Left lung (tissue), 10 donors: Measurements from ENCODE around the gene MARCHF7. TPM values are rescaled to one million over a fixed set of nuclear protein-coding genes. Genes with fewer than 3 reads are reported as not detected.
"Not testable (repeated sequence)": the region's sequence is repeated elsewhere in the genome, so short reads cannot be mapped to it uniquely, and the experiment has no call there.

Experiments
- ATAC-seq: fragments of 200-7000 bp; cut with Tn5 transposase; one replicate; pipeline ENCODE4 v1.9.1; 2020; ENCODE audit warnings: moderate library complexity
- DNase-seq, 4 donors: peaks; one replicate each; pipeline ENCODE4 v3.0.0-alpha.2; 2013 to 2020
- H3K27ac ChIP-seq, 2 donors: fragments of 200-600 bp; sonication (generic) in 1 of 2; one replicate each; pipeline versions ENCODE4 v1.5.0 to v1.8.0; 2020 to 2021
- H3K27me3 ChIP-seq, 2 donors: fragments of 200-600 bp; sonication (generic) in 1 of 2; one replicate each; pipeline versions ENCODE4 v1.5.0 to v1.8.0; 2020 to 2021
- H3K36me3 ChIP-seq, 2 donors: fragments of 200-600 bp; sonication (generic) in 1 of 2; one replicate each; pipeline versions ENCODE4 v1.5.0 to v1.8.0; 2020 to 2021
- H3K4me1 ChIP-seq, 2 donors: fragments of 200-600 bp; one replicate each; pipeline ENCODE4 v1.8.0; 2021
- H3K4me3 ChIP-seq, 2 donors: fragments of 200-600 bp; sonication (generic) in 1 of 2; one replicate each; pipeline versions ENCODE4 v1.5.0 to v1.8.0; 2020 to 2021; ENCODE audit warnings: mild to moderate bottlenecking in 1 of 2
- H3K9me3 ChIP-seq, 2 donors: fragments of 200-600 bp; sonication (generic) in 1 of 2; one replicate each; pipeline versions ENCODE4 v1.5.0 to v1.8.0; 2020 to 2021
- CTCF ChIP-seq, 2 donors: fragments of 200-600 bp; sonication (generic) in 1 of 2; IDR thresholded peaks; one replicate each; pipeline versions ENCODE4 v1.5.0 to v1.8.0; 2021; ENCODE audit warnings: antibody characterized with exemption in 2 of 2
- intact Hi-C, 2 donors: fragments of 100-400 bp; cut with DNase I; formaldehyde crosslinking; loops; one replicate each; pipeline versions ENCODE4 v1.11.2 to v1.14.2; 2022
- polyA plus RNA-seq, 6 donors: library from polyadenylated mRNA; unstranded; fragments of 120-200 nt; gene quantifications; one replicate each; pipeline ENCODE4 v1.2.1, GENCODE V29; 2013; ENCODE audit not compliant: insufficient read length in 6 of 6
- total RNA-seq, 2 donors: library from RNA; stranded (reverse); fragmentation: NEBNext Ultra II Directional; extraction: Animal tissue kit (Norgen Biotek cat#: 25700); gene quantifications; one replicate each; pipeline ENCODE4 v1.2.1, GENCODE V29; 2021
- donor health status: DM: no; HTN: yes; CAD: no.
- donor health status: DM: no; HTN: no; CAD: no.

The MARCHF7 gene
- total and polyA plus RNA-seq, 8 donors, result 64.1 to 202 (median 162) TPM

DNA sequence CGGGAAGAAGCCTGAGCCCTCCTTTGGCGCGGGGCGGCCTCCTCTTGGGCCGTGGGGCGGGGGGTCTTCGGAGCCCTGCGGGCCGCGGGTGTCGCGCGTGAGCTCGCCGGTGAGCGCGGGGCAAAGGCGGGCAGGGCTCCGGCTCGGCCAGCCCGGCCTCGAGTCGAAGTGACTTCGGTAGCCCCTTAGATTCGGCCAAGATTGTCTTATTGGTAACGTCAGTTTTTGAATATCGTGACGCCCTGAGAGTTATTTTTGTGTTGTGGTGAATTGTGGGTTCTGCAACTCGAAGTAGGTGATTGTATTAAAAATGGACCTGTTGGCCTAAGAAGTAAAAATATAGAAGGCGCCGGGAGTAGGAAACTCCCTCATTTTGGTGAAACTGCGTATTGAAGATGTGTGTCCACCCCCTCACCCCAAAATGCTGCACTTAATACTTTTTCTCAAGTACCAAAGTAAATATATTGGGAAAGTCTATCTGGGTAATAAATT, 669 bp downstream of the MARCHF7 start:
- H3K36me3 ChIP-seq, result peaks cover 0 to 31% of the 10 kb centered on the region in 2 donors
- intact Hi-C loops, result no loop called here
- peaks cover 7 to 59% of the 10 kb centered on the region in 2 donors for H3K4me1 ChIP-seq
- H3K27me3 ChIP-seq, result no peaks in the 10 kb centered on the region
- DNase-seq, result peak in 1 of 4 donors; percentile 37
- no peaks in the 10 kb centered on the region for H3K9me3 ChIP-seq
- no peak for TF ChIP-seq CTCF (IDR thresholded peaks at IDR 0.05)
- peak overlapping the region; percentile 99 to 100 for H3K27ac ChIP-seq
- H3K4me3 ChIP-seq, result peak overlapping the region; percentile 80 to 89
- ATAC-seq, result peak; percentile 32

DNA sequence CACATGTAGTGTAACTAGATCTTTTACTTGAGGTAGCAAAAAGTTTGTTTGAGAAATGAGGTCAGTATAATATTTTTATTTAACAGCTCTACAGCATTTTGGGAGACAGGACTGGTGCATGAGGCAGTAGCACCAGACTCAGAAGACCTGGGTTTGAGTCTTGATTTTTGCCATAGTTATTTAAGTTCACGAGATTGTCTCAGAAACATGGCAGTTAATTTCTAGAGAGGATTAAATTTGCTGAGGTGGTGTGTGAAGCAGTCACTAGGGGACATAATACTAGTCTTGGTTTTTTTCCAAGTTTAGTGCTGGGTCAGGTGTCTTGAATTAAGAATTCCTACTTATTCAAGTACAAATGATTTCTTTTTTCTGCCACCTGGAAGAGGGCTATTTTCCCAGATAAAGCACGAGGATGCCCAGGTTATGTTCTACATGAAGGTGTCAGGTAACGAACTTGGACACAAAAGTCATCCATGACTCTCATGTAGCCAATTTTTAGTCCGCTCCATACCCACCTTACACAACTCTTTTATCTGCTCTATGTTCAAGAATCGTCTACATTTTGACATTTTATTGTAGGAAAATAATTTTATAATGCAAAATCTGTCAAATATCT, 1.4 kb downstream of the MARCHF7 start:
- Histone ChIP-seq H3K27me3 (no peaks in the 10 kb centered on the region), H3K4me3 (peak overlapping the region; percentile 80 to 89), H3K36me3 (peaks cover 0 to 35% of the 10 kb centered on the region in 2 donors), H3K9me3 (no peaks in the 10 kb centered on the region), H3K4me1 (peaks cover 7 to 63% of the 10 kb centered on the region in 2 donors), H3K27ac (peak overlapping the region; percentile 99 to 100)
- no peak for TF ChIP-seq CTCF (IDR thresholded peaks at IDR 0.05)
- no peak for ATAC-seq
- peak in 2 of 4 donors; percentile 8 to 20 for DNase-seq
- intact Hi-C loops, result no loop called here

GRCh38 chr2:159714247-159714930, 2.1 kb downstream of the MARCHF7 start:
- H3K27me3 ChIP-seq, result no peaks in the 10 kb centered on the region
- peaks cover 0 to 41% of the 10 kb centered on the region in 2 donors for H3K36me3 ChIP-seq
- no peak for ATAC-seq
- peaks cover 7 to 63% of the 10 kb centered on the region in 2 donors for H3K4me1 ChIP-seq
- peak overlapping the region; percentile 80 to 89 for H3K4me3 ChIP-seq
- intact Hi-C loops, result no loop called here
- no peak for DNase-seq
- TF ChIP-seq CTCF (IDR thresholded peaks at IDR 0.05), result no peak
- peak overlapping the region; percentile 99 to 100 for H3K27ac ChIP-seq
- no peaks in the 10 kb centered on the region for H3K9me3 ChIP-seq

- Histone ChIP-seq H3K4me1 (peaks cover 7 to 67% of the 10 kb centered on the region in 2 donors), H3K36me3 (peaks cover 0 to 52% of the 10 kb centered on the region in 2 donors), H3K4me3 (no peak overlapping the region), H3K9me3 (no peaks in the 10 kb centered on the region), H3K27me3 (no peaks in the 10 kb centered on the region), H3K27ac (no peak overlapping the region)
- ATAC-seq, result no peak
- DNase-seq, result no peak
- TF ChIP-seq CTCF (IDR thresholded peaks at IDR 0.05), result no peak
- intact Hi-C loops, result no loop called here
Observed at GRCh38 chr2:159715451-159715850, 3.1 kb downstream of the MARCHF7 start.

DNA sequence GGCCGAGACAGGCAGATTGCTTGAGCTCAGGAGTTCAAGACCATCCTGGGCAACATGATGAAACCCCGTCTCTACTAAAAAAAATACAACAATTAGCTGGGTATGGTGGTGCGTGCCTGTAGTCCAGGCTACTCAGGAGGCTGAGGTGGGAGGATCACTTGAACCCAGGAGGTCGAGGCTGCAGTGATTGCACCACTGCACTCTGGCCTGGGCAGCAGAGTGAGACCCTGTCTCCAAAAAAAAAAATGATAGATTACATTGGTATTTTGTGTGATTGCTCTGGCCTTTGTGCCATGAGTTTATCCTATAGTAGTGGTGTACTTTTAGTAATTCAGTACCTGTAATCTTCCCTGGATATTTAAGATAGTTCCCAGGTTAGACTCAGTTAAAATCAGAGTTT, 4.1 kb downstream of the MARCHF7 start:
- peaks cover 0 to 60% of the 10 kb centered on the region in 2 donors for H3K36me3 ChIP-seq
- H3K4me3 ChIP-seq, ATAC-seq, H3K27me3 ChIP-seq, H3K9me3 ChIP-seq, DNase-seq, H3K27ac ChIP-seq, intact Hi-C loops: not testable (repeated sequence)
- H3K4me1 ChIP-seq, result peaks cover 7 to 64% of the 10 kb centered on the region in 2 donors
